ENCODE data around the gene PPDPF.

GRCh38 chr20:63543131-63543530, 22.6 kb downstream of the PPDPF start:
- TF ChIP-seq CTCF (conservative IDR thresholded peaks at IDR 0.05) = no peak
- no peak for TF ChIP-seq EZH2 (IDR thresholded peaks at IDR 0.05; ENCODE audit: low read depth)

Data from PC-9 (cell line).